GM12801 (cell line): ENCODE measurements around the gene SNAP47.

Experiments used
- CTCF ChIP-seq: IDR thresholded peaks from one replicate; pipeline ENCODE4 v1.5.1; 2011; ENCODE audit warnings: control low read depth; ENCODE audit not compliant: insufficient read length; ENCODE audit errors: extremely low read depth

SNAP47 gene

DNA sequence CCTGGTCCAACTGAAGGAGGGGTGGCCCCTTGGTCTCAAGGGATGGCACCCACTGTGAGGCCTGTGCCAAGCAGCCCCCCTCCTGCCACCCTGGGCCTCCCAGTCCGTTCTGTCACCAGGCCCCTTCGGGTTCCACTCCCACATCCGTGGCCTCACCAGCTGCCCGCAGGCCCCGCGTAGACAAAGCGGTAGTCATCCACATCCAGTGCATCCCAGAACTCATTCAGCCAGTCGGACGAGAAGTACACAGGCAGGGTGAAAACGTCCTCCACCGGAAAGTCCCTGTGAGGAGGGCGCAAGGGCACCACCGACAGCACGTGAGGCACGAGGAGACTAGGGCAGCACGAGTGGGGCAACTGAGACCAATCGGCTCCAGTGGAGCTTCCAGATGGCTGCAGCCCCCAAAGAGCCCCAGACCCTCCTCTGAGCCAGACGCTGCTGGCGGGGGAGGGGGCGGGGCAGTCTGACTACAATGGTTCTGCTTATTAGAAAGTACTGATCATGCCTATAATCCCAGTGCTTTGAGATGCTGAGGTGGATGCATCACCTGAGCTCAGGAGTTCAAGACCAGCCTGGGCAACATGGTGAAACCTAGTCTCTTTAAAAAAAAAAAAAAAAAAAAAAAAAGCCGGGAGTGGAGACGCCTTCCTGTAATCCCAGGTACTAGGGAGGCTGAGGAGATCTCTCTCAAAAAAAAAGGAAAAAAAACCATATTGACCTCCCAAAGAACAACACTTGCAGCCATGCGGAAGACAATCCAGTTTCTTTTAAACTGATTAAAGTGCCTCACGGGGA is 1.3 kb upstream of the SNAP47 start:
- no peak for TF ChIP-seq CTCF

DNA sequence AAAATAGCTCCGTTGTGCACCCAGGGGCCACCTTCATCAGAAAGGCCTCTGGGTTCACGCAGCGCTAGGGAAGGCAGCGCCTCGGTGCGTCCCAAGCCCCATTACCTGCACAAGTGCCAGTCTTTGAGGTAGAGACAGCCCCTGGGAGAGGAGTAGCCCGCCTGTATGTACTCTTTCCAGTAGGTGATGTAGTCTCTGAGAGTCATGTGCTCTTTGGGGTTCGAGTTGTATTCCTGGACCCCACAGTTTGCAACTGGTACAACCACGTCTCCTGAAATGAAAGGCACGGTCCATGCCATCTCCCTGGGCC is 734 bp upstream of the SNAP47 start:
- TF ChIP-seq CTCF, result no peak

DNA sequence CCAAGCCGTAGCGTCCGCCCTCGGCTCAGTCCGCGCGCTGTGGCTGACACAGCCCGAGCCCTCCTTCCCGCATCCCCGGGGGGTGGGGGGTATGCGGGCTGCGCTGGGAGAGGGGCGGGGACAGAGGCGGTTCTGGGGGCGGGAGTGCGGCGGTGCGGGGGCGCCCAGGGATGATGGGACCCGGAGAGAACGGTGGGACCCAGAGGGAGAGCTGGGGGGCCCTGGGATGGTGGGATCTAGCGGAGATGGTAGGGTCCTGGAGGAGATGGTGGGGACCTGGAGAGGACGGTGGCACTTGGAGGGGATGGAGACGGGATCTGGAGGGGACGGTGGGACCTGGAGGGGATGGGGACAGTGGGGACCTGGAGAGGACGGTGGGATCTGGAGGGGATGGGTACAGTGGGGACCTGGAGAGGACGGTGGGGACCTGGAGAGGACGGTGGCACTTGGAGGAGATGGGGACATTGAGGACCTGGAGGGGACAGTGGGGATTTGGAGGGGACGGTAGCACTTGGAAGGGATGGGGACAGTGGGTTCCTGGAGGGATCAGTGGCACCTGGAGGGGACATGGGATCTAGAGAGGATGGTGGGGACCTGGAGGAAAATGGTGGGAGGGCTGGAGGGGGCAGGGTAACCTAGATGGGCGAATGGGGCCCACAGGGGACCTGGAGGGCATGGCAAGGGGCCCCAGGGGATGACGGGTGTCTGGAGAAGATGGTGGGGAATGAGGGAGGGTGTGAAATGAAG is 477 bp downstream of the SNAP47 start:
- TF ChIP-seq CTCF, result no peak

- no peak for TF ChIP-seq CTCF
Observed at GRCh38 chr1:227736814-227737432, 1.7 kb downstream of the SNAP47 start.

- TF ChIP-seq CTCF, result no peak
Observed at GRCh38 chr1:227738820-227739219, 3.6 kb downstream of the SNAP47 start.

- TF ChIP-seq CTCF, result no peak
Observed at GRCh38 chr1:227739636-227740035, 4.4 kb downstream of the SNAP47 start.

DNA sequence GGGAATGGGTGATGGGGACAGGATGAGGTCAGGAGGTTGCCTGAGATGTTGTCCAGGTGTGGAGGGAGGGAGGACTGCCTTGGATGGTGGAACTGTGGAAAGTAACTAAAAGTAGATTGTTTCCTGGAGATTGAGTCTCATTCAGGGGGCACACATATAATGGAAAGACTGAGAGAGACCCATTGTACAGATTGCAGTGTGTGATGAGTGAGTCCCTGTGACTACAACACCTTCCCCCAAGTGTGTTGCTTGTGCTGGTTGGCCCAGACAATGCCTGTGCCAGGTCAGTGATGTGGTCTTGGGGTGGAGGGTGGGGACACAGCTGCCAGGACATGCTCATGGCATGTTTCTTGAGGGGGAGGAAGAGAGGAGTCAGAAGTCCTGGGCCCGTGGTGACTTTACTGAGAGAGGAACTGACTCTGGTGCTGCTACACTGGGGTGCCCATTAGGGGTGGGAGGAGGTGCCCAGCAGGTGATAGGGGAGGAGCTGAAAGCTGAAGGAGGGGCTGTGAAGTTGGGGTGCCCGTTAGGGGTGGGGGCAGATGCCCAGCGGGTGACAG is 5.2 kb downstream of the SNAP47 start:
- no peak for TF ChIP-seq CTCF
